Liver (tissue), 9 donors: ENCODE results near the gene PRAME. TPM values are rescaled to one million over a fixed set of nuclear protein-coding genes. Genes with fewer than 3 reads are reported as not detected.

Experiments
- DNase-seq: peaks from one replicate; pipeline ENCODE4 v3.0.0-alpha.2; 2017; ENCODE audit warnings: low spot score
- H3K27ac ChIP-seq, 2 donors: one replicate each; pipeline ENCODE4 v1.7.0; 2013; ENCODE audit warnings: inconsistent platforms in 2 of 2, low read length in 2 of 2, control low read depth in 1 of 2, low read depth in 1 of 2, mild to moderate bottlenecking in 1 of 2
- H3K27me3 ChIP-seq, 4 donors: one replicate each; pipeline versions ENCODE4 v1.6.1 to v1.7.0; 2013; ENCODE audit warnings: low read length in 3 of 4, inconsistent platforms in 1 of 4, mild to moderate bottlenecking in 1 of 4, moderate library complexity in 1 of 4; ENCODE audit not compliant: control insufficient read depth in 4 of 4, insufficient read depth in 4 of 4
- H3K36me3 ChIP-seq, 4 donors: one replicate each; pipeline versions ENCODE4 v1.6.1 to v1.7.0; 2013; ENCODE audit warnings: low read length in 3 of 4, mild to moderate bottlenecking in 3 of 4, low read depth in 1 of 4, moderate library complexity in 1 of 4; ENCODE audit not compliant: control insufficient read depth in 4 of 4, insufficient read depth in 3 of 4
- H3K4me1 ChIP-seq, 4 donors: one replicate each; pipeline versions ENCODE4 v1.6.1 to v1.7.0; 2013; ENCODE audit warnings: low read length in 3 of 4, mild to moderate bottlenecking in 3 of 4, moderate library complexity in 1 of 4; ENCODE audit not compliant: control insufficient read depth in 4 of 4, insufficient read depth in 4 of 4
- H3K4me3 ChIP-seq, 3 donors: one replicate each; pipeline versions ENCODE4 v1.6.1 to v1.7.0; 2013; ENCODE audit warnings: low read length in 3 of 3, control low read depth in 1 of 3, low read depth in 1 of 3, mild to moderate bottlenecking in 1 of 3
- H3K9ac ChIP-seq, 2 donors: one replicate each; pipeline ENCODE4 v1.7.0; 2013; ENCODE audit warnings: low read length in 2 of 2, mild to moderate bottlenecking in 2 of 2, moderate library complexity in 2 of 2, control low read depth in 1 of 2, low read depth in 1 of 2
- H3K9me3 ChIP-seq, 4 donors: one replicate each; pipeline versions ENCODE4 v1.6.1 to v1.7.0; 2013; ENCODE audit warnings: low read length in 3 of 4; ENCODE audit not compliant: control insufficient read depth in 4 of 4
- CTCF ChIP-seq: fragments of 150-350 bp; IDR thresholded peaks from 2 replicates; pipeline ENCODE4 v1.5.1; 2017; ENCODE audit warnings: improper control_type of control experiment, low read depth, low read length; ENCODE audit not compliant: missing input control
- EGR1 ChIP-seq, 2 donors: IDR thresholded peaks; 2 replicates each; pipeline ENCODE4 v1.6.1; 2016 to 2018; ENCODE audit warnings: antibody characterized with exemption in 2 of 2, low read depth in 2 of 2
- FOXA1 ChIP-seq: IDR thresholded peaks from 2 replicates; pipeline ENCODE4 v1.6.1; 2016; ENCODE audit warnings: antibody characterized with exemption
- GABPA ChIP-seq, 2 donors: IDR thresholded peaks in 1 of 2; conservative IDR thresholded peaks in 1 of 2; 2 replicates each; pipeline ENCODE4 v1.6.1; 2016; ENCODE audit warnings: antibody characterized with exemption in 2 of 2, mild to moderate bottlenecking in 1 of 2, moderate library complexity in 1 of 2
- HNF4A ChIP-seq, 2 donors: conservative IDR thresholded peaks; 2 replicates each; pipeline ENCODE4 v1.6.1; 2016; ENCODE audit warnings: antibody characterized with exemption in 2 of 2, mild to moderate bottlenecking in 2 of 2
- JUND ChIP-seq, 2 donors: IDR thresholded peaks; 2 replicates each; pipeline ENCODE4 v1.6.1; 2016; ENCODE audit warnings: antibody characterized with exemption in 2 of 2
- MAX ChIP-seq: IDR thresholded peaks from 2 replicates; pipeline ENCODE4 v1.6.1; 2016; ENCODE audit warnings: antibody characterized with exemption
- NR2F2 ChIP-seq: IDR thresholded peaks from 2 replicates; pipeline ENCODE4 v1.6.1; 2016; ENCODE audit warnings: antibody characterized with exemption
- RAD21 ChIP-seq, 2 donors: IDR thresholded peaks; 2 replicates each; pipeline ENCODE4 v1.6.1; 2016; ENCODE audit warnings: antibody characterized with exemption in 2 of 2, mild to moderate bottlenecking in 2 of 2
- RXRA ChIP-seq, 2 donors: IDR thresholded peaks; 2 replicates each; pipeline ENCODE4 v1.6.1; 2017 to 2018; ENCODE audit warnings: antibody characterized with exemption in 2 of 2, mild to moderate bottlenecking in 1 of 2
- SP1 ChIP-seq: IDR thresholded peaks from 2 replicates; pipeline ENCODE4 v1.6.1; 2018; ENCODE audit warnings: antibody characterized with exemption, mild to moderate bottlenecking
- YY1 ChIP-seq: IDR thresholded peaks from 2 replicates; pipeline ENCODE4 v1.6.1; 2016; ENCODE audit warnings: antibody characterized with exemption, mild to moderate bottlenecking
- ZBTB33 ChIP-seq: IDR thresholded peaks from 2 replicates; pipeline ENCODE4 v1.6.1; 2016; ENCODE audit warnings: antibody characterized with exemption
- WGBS: extraction: QIAGEN DNeasy Blood & Tissue Kit; methylation state at CpG from one replicate; pipeline ENCODE4 v1.1.7; 2013; 5-methylcytosine and 5-hydroxymethylcytosine counted together
- polyA plus RNA-seq, 2 donors: library from polyadenylated mRNA; stranded (reverse) in 1 of 2; unstranded in 1 of 2; fragments of 200-250 nt in 1 of 2; fragments of >200 nt in 1 of 2; fragmentation: Nextera tagmentation in 1 of 2; extraction: Ambion mirVana in 1 of 2; gene quantifications; one replicate each; pipeline versions ENCODE4 v1.2.1 to v1.2.3, GENCODE V29; 2013 to 2015
- total RNA-seq, 2 donors: library from RNA; depleted of rRNA; stranded (reverse); fragments of >200 nt; gene quantifications; one replicate each; pipeline ENCODE4 v1.2.3, GENCODE V29; 2014
- TF ChIP-seq, protein P1 (sequence below): IDR thresholded peaks from 2 replicates; pipeline ENCODE4 v1.6.1; 2016; ENCODE audit warnings: antibody characterized with exemption, mild to moderate bottlenecking
- donor health status: healthy.
- donor health status: healthy.
- donor health status: healthy.
- donor health status: healthy.
- donor health status: healthy.

Gene PRAME
- total and polyA plus RNA-seq, 4 donors: not detected

- no peak for DNase-seq
- no peaks in the 10 kb centered on the region for H3K27me3 ChIP-seq
- WGBS: 78% methylated on average over 7 of the region's 7 CpGs
Observed at GRCh38 chr22:22531770-22532546, 27.1 kb downstream of the PRAME start.

DNA sequence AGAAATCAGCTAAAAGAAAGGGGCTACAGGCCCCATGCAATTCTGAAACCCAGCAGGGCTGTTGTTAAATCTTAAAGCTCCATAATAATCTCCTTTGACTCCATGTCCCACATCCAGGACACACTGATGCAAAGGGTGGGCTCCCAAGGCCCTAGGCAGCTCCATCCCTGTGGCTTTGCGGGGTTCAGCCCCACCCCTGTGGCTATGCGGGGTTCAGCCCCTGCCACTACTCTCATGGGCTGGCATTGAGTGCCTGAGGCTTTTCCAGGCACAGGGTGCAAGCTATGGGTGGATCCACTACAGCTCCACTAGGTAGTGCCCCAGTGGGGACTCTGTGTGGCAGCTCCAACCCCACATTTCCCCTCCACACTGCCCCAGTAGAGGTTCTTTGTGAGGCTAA is 30.3 kb downstream of the PRAME start:
- H3K36me3 ChIP-seq: no peaks in the 10 kb centered on the region
- WGBS: 91% methylated on average over 2 of the region's 2 CpGs
- H3K4me3 ChIP-seq: no peak overlapping the region
- no peak for DNase-seq
- TF ChIP-seq FOXA1 (no peak), EGR1 (IDR thresholded peaks at IDR 0.05; ENCODE audit: low read depth in 2 of 2) (no peak), SP1 (no peak), JUND (IDR thresholded peaks at IDR 0.05) (no peak), NR2F2 (no peak), CTCF (no peak), RAD21 (IDR thresholded peaks at IDR 0.05) (no peak), MAX (no peak), ZBTB33 (no peak), RXRA (IDR thresholded peaks at IDR 0.05) (no peak)
- TF ChIP-seq, protein P1, sequence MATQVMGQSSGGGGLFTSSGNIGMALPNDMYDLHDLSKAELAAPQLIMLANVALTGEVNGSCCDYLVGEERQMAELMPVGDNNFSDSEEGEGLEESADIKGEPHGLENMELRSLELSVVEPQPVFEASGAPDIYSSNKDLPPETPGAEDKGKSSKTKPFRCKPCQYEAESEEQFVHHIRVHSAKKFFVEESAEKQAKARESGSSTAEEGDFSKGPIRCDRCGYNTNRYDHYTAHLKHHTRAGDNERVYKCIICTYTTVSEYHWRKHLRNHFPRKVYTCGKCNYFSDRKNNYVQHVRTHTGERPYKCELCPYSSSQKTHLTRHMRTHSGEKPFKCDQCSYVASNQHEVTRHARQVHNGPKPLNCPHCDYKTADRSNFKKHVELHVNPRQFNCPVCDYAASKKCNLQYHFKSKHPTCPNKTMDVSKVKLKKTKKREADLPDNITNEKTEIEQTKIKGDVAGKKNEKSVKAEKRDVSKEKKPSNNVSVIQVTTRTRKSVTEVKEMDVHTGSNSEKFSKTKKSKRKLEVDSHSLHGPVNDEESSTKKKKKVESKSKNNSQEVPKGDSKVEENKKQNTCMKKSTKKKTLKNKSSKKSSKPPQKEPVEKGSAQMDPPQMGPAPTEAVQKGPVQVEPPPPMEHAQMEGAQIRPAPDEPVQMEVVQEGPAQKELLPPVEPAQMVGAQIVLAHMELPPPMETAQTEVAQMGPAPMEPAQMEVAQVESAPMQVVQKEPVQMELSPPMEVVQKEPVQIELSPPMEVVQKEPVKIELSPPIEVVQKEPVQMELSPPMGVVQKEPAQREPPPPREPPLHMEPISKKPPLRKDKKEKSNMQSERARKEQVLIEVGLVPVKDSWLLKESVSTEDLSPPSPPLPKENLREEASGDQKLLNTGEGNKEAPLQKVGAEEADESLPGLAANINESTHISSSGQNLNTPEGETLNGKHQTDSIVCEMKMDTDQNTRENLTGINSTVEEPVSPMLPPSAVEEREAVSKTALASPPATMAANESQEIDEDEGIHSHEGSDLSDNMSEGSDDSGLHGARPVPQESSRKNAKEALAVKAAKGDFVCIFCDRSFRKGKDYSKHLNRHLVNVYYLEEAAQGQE: no peak
- H3K4me1 ChIP-seq: no peaks in the 10 kb centered on the region
- no peak overlapping the region for H3K9ac ChIP-seq
- no peaks in the 10 kb centered on the region for H3K9me3 ChIP-seq
- no peaks in the 10 kb centered on the region for H3K27me3 ChIP-seq
- no peak overlapping the region for H3K27ac ChIP-seq

More at GRCh38 chr22:22531770-22532546, 27.1 kb downstream of the PRAME start:
- Histone ChIP-seq H3K4me3 (no peak overlapping the region), H3K36me3 (no peaks in the 10 kb centered on the region), H3K9me3 (no peaks in the 10 kb centered on the region), H3K4me1 (no peaks in the 10 kb centered on the region), H3K9ac (no peak overlapping the region), H3K27ac (no peak overlapping the region)
- TF ChIP-seq MAX: no peak
- TF ChIP-seq YY1: no peak
- TF ChIP-seq NR2F2: no peak
- no peak for TF ChIP-seq GABPA (IDR thresholded peaks at IDR 0.05 in 1 of 2, conservative IDR thresholded peaks at IDR 0.05 in 1 of 2)
- TF ChIP-seq HNF4A (conservative IDR thresholded peaks at IDR 0.05): no peak
- no peak for TF ChIP-seq EGR1 (IDR thresholded peaks at IDR 0.05; ENCODE audit: low read depth in 2 of 2)
